Naive B cell (primary cell): Measurements from ENCODE around the gene FAM184B. TPM values are rescaled to one million over a fixed set of nuclear protein-coding genes. Genes with fewer than 3 reads are reported as not detected.

ENCODE experiments used
- ATAC-seq, 2 donors: fragments of 150-1000 bp; cut with Tn5 transposase; 2 replicates each; pipeline ENCODE4 v1.10.0; 2021; ENCODE audit warnings: low read depth in 2 of 2, mild to moderate bottlenecking in 2 of 2, moderate library complexity in 2 of 2
- DNase-seq: peaks from one replicate; pipeline ENCODE4 v3.0.0; 2022
- H3K27ac Mint-ChIP-seq, 6 donors: one replicate each; pipeline ENCODE4 v1.8.0; 2020 to 2022; ENCODE audit warnings: mild to moderate bottlenecking in 6 of 6, mixed read lengths in 6 of 6, moderate library complexity in 5 of 6, inconsistent platforms in 2 of 6
- H3K27me3 Mint-ChIP-seq, 3 donors: one replicate each; pipeline ENCODE4 v1.8.0; 2021 to 2022; ENCODE audit warnings: mixed read lengths in 3 of 3, mild to moderate bottlenecking in 1 of 3
- H3K36me3 Mint-ChIP-seq, 2 donors: one replicate each; pipeline ENCODE4 v1.8.0; 2020 to 2022; ENCODE audit warnings: mixed read lengths in 2 of 2, inconsistent platforms in 1 of 2, mild to moderate bottlenecking in 1 of 2
- H3K4me1 Mint-ChIP-seq, 3 donors: one replicate each; pipeline ENCODE4 v1.8.0; 2020 to 2022; ENCODE audit warnings: mixed read lengths in 3 of 3, inconsistent platforms in 1 of 3, mild to moderate bottlenecking in 1 of 3, moderate library complexity in 1 of 3
- H3K4me3 Mint-ChIP-seq, 8 donors: one replicate each; pipeline ENCODE4 v1.8.0; 2020 to 2022; ENCODE audit warnings: mild to moderate bottlenecking in 8 of 8, mixed read lengths in 8 of 8, moderate library complexity in 8 of 8, inconsistent platforms in 2 of 8
- H3K9me3 Mint-ChIP-seq, 7 donors: one replicate each; pipeline ENCODE4 v1.8.0; 2020 to 2022; ENCODE audit warnings: mixed read lengths in 7 of 7, mild to moderate bottlenecking in 5 of 7, inconsistent platforms in 2 of 7, moderate library complexity in 1 of 7
- polyA plus RNA-seq, 6 donors: library from polyadenylated mRNA; unstranded; fragments of 300-500 nt; fragmentation: Illumina TruSeq; gene quantifications; one replicate each; pipeline ENCODE4 v1.2.3, GENCODE V29; 2021; ENCODE audit warnings: low read depth in 6 of 6

Gene FAM184B
- polyA plus RNA-seq, 6 donors from 2014 or later = not detected

DNA sequence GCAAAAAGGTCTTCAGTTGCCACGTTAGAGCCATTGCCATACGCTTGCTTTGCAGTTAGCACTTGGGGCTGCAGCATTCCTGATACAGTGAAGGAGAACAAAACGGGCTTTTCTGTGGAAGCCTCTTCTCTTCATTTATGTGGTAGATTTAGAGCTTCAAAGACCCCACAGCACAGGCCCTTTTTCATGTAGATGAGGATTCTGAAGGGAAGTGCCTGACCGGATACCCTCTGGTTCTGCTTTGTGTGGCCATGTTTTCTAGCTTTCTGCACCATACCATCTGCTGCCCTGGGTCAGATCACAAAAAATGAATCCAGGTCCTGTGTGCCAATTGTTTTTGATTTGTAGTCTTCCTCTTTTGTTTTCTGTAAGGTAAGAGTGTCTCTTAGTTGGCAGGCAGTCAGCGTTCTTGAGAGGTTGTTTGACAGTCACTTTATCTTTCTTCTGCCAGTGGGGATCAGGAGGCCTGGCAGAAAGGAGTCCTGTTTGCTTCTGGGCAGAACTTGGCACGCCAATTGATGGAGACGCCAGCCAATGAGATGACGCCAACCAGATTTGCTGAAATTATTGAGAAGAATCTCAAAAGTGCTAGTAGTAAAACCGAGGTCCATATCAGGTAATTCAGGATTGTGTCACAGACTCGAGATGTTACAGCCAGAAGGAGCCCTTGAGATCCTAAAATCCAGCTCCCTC is 196.8 kb downstream of the FAM184B start:
- H3K9me3 Mint-ChIP-seq = no peaks in the 10 kb centered on the region
- no peak overlapping the region for H3K4me3 Mint-ChIP-seq
- ATAC-seq = no peak
- peaks cover 1 to 5% (median 3%) of the 10 kb centered on the region in 3 donors for H3K4me1 Mint-ChIP-seq
- H3K36me3 Mint-ChIP-seq = peaks cover 7 to 39% of the 10 kb centered on the region in 2 donors
- no peak for DNase-seq
- no peaks in the 10 kb centered on the region for H3K27me3 Mint-ChIP-seq
- peak overlapping the region in 1 of 6 donors; percentile 47 for H3K27ac Mint-ChIP-seq

- no peaks in the 10 kb centered on the region for H3K9me3 Mint-ChIP-seq
- DNase-seq (no peak), ATAC-seq (no peak)
- H3K36me3 Mint-ChIP-seq = peaks cover 7 to 36% of the 10 kb centered on the region in 2 donors
- H3K4me3 Mint-ChIP-seq = peak overlapping the region in 1 of 8 donors; percentile 72
- H3K27me3 Mint-ChIP-seq = no peaks in the 10 kb centered on the region
- no peak overlapping the region for H3K27ac Mint-ChIP-seq
- peaks cover 5 to 9% (median 6%) of the 10 kb centered on the region in 3 donors for H3K4me1 Mint-ChIP-seq
Observed at GRCh38 chr4:17583941-17584340, 197.5 kb downstream of the FAM184B start.

- no peak for DNase-seq
- Mint-ChIP-seq H3K27me3 (no peaks in the 10 kb centered on the region), H3K4me1 (peaks cover 12 to 15% (median 13%) of the 10 kb centered on the region in 3 donors), H3K36me3 (peaks cover 7 to 36% of the 10 kb centered on the region in 2 donors), H3K27ac (no peak overlapping the region), H3K9me3 (no peaks in the 10 kb centered on the region), H3K4me3 (peak overlapping the region in 1 of 8 donors; percentile 22)
- no peak for ATAC-seq
Observed at GRCh38 chr4:17583276-17583675, 198.1 kb downstream of the FAM184B start.

DNA sequence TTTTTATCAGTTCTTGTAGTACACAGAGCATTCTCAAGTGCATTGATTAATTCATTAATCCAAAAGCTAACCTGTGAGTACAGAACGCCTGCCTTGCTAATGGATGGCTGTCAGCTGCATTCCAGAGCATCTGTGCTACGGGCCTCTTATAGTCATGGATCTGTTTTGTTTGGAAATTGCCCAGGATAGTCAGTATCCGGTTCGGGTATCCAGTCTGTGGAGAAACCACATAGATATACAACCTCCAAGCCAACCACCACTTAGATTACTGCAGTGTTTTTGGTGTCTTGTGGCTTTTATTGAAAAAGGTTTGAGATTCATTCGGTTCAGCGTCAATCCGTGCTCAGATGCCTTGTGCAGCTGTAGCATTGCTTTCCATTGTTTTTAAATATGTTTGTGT is 200.5 kb downstream of the FAM184B start:
- no peaks in the 10 kb centered on the region for H3K27me3 Mint-ChIP-seq
- H3K4me1 Mint-ChIP-seq = peaks cover 19 to 27% (median 26%) of the 10 kb centered on the region in 3 donors
- peak overlapping the region in 2 of 8 donors; percentile 56 to 90 for H3K4me3 Mint-ChIP-seq
- H3K36me3 Mint-ChIP-seq = peaks cover 2 to 25% of the 10 kb centered on the region in 2 donors
- ATAC-seq (no peak), DNase-seq (no peak)
- no peak overlapping the region for H3K27ac Mint-ChIP-seq
- no peaks in the 10 kb centered on the region for H3K9me3 Mint-ChIP-seq

Other genes starting within 250 kb of the FAM184B start
- 10 to 100 TPM; 33.4 to 54.5 (median 40.6) TPM for gene LAP3, start 204.4 kb downstream of the FAM184B start, polyA plus RNA-seq
- 10 to 100 TPM; 39.8 to 60.4 (median 48.1) TPM for gene MED28, start 167.0 kb downstream of the FAM184B start, polyA plus RNA-seq
- 10 to 100 TPM; 13.6 to 31.4 (median 18.6) TPM for gene DCAF16, start 29.1 kb upstream of the FAM184B start, polyA plus RNA-seq
- 1 to 10 TPM in 1 of 6 donors, under 1 TPM in 3, not detected in 2; 0.15 to 1.3 (median 0.34) TPM for gene NCAPG, start 29.4 kb upstream of the FAM184B start, polyA plus RNA-seq
- 10 to 100 TPM in 5 of 6 donors, 1 to 10 TPM in 1; 8.0 to 20.2 (median 16.7) TPM for gene LCORL, start 240.1 kb upstream of the FAM184B start, polyA plus RNA-seq